GM18526 (cell line): Measurements from ENCODE around the gene ATXN3.

Experiments used
- POLR2A ChIP-seq: IDR thresholded peaks from 3 replicates; pipeline ENCODE4 v1.6.1; 2011; ENCODE audit not compliant: insufficient read length; ENCODE audit errors: extremely low read depth

The ATXN3 gene

DNA sequence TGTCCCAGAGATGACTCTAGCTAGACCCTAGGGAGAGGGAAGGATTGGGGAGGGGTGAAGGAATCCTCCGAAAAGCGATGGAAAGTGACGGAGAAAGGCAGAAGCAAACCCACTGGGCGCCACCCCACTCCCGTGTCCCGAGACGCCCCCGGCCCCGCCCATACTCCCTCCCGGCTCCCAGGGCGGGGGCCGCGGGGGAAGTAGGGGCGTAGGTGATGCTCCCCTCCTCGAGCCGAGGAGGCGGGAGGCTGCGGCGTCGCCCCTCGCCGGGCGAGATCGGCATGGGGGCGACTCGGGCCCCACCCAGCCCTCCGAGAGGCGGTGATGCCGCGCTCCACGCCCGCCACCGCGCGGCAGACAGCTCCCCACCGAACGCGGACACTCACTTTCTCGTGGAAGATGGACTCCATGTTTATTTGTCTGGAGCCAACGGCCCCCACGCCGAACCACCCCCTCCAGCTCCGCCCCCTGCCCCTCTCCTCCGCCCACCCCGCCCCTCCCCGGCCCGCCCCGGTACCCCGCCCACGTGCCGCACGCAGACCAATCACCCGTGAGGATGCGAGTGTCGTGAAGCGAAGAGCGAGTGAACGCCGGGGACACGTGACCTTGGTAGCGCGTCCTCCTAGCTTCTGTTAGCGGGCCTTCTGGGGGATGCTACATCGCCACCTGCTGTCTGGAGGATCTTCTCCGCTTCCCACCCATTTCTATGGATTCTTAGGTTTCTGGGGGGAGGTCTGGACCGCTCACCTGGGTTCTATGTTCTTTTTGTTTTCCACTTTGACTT lies at the start of gene ATXN3:
ATXN3 (minus strand) TSS at position 440 of the 784 bp plus-strand sequence; CDS start at position 410, 30 bp downstream.
- TF ChIP-seq POLR2A = peak; percentile 64

- no peak for TF ChIP-seq POLR2A
These were observed 48.0 kb upstream of the ATXN3 start for GRCh38 chr14:92154283-92154942.

- no peak for TF ChIP-seq POLR2A
These were observed 47.2 kb upstream of the ATXN3 start for GRCh38 chr14:92153581-92153980.

- no peak for TF ChIP-seq POLR2A
These were observed 38.3 kb upstream of the ATXN3 start for GRCh38 chr14:92144708-92145107.

DNA sequence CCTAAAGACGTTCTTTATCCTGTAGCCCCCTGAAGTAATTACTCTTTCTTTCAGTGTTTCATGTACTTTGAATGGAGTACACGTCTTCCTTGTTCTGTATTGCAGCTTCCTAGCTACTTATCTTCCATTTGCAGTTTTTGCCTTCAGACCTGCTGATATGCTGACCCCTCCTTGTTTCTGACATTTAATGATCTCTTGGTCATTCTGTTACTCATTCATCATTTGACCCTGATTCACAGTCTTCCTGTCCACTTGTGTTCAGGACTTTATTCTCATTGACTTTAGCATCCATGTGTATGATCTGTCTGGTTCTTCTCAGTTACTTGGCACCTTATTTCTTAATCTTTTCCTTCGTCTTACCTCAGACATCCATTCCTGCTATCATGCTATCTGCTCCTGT lies 37.6 kb upstream of the ATXN3 start:
- no peak for TF ChIP-seq POLR2A

GRCh38 chr14:92143309-92143708 lies 36.9 kb upstream of the ATXN3 start:
- no peak for TF ChIP-seq POLR2A

DNA sequence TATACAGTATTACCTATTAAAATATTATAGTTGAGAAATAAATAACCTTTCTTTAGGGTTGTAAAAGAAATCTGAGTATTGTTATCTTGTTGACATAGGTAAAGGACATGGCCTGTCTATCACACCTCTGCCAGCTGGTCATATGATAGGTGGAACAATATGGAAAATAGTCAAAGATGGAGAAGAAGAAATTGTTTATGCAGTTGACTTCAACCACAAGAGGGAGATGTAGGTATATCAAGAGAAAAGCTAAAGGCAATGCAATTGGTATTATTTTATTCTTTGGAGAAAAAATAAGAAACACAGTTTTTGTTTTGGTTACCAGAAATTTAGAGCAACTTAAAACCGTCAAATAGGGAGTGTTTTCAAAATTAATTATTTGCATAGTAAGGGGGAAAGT lies 28.9 kb upstream of the ATXN3 start:
- no peak for TF ChIP-seq POLR2A

DNA sequence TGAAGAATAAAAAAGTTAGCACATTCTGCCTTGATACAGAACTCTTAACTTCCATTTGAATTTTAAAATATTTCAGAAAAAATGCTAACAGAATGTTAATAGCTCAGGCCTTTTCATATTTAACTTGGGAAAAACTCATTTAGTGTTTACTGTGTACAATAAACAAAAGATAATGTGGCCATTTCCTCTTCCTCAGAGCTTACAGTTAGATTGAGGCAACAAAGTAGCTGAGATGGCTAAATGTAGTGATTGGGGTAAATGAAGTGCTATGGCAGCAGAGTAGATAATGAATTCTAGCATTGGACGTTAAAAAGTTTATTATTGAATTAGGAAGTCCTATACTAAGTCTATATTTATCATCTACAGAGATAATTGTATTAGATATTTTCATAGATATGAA lies 28.1 kb upstream of the ATXN3 start:
- no peak for TF ChIP-seq POLR2A

DNA sequence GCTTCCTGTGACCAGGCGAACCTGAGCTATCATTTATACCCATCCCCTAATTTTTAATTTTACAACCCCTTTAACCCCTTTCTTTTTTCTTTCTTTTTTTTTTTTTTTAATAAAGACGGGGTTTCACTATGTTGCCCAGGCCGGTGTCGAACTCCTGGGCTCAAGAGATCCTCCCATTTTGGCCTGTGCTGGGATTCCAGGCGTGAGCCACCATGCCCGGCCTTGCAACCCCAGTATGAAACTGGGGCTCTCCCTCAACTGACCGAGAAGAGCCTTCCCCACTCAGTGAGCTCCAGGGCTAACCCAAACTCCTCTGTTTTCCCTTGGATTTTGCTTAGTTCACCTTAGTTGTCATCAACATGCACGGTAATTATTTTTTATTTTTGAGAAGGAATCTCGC lies 16.4 kb upstream of the ATXN3 start:
- no peak for TF ChIP-seq POLR2A

GRCh38 chr14:92122351-92122677 lies 15.9 kb upstream of the ATXN3 start:
- TF ChIP-seq POLR2A = no peak

DNA sequence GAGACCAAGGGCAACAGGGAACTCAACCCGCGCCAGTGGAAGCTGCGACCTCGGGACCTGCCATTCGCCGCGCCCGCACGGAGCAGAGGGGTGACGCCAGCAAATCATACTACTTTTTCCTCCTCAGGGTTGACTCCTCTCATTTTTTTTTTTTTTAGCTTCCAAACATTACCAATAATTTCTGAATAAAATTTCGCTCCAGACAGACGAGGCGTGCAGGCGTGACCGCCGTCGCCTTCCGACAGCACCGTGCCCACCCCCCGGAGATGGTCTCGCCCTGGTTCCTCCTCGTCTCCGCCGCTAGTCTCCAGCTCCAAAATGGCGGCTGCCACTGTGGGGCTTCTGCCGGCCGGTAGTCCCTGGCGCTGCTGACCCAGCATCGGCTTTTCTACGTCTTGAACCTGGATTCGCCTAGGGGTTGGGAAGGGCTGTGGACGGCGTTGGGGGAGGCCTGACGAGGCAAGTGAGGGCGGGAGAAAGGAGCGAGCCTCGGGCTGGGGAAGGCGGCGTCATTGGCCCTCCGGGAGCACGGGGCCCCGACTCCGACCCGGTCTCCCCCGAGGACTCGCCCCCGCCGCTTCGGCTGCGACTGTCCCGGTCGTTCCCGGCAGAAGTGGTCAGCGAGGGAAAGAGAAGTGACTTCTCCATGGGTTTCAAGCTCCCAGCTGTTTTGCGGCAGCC lies 15.4 kb upstream of the ATXN3 start, which contains the start of the genes CPSF2 and NDUFB1:
CPSF2 (plus strand) TSS at position 300 of the 681 bp plus-strand sequence. CDS start 9,016 bp downstream, outside the sequence.
NDUFB1 (minus strand) TSS at position 37 of the 681 bp plus-strand sequence. CDS start 4,069 bp downstream, outside the sequence.
- TF ChIP-seq POLR2A = peak; percentile 93

- TF ChIP-seq POLR2A = no peak
These were observed 14.9 kb upstream of the ATXN3 start for GRCh38 chr14:92121207-92121669.

DNA sequence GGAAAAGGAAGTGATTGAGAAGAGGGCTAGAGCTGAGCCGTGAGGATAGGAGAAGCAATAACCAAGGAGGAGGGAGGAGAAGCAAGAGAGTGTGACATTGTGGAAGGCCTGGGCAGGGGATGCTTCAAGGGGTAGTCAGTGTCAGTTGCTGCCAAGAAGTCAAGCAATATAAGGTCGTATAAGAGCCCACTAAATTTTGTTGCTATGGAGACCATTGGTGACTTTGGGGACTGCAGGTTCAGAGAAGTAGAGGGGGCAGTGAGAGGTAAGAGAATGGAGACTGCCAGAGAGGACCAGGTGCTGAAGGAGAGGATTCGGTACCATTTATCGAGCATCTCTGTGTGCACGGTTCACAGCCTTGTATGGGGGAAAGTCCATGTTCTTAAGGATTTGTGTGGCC lies 3.1 kb upstream of the ATXN3 start:
- TF ChIP-seq POLR2A = no peak

GRCh38 chr14:92108345-92109254 lies 2.2 kb upstream of the ATXN3 start:
- no peak for TF ChIP-seq POLR2A

- no peak for TF ChIP-seq POLR2A
These were observed 564 bp downstream of the ATXN3 start for GRCh38 chr14:92105893-92106142.
